MM.1S (cell line): ENCODE data around the gene VGLL2.

Experiments used
- DNase-seq: peaks from one replicate; pipeline ENCODE4 v3.0.0-alpha.2; 2015
- H2AFZ ChIP-seq: fragments of 300-600 bp; sonication (generic); 2 replicates; pipeline ENCODE4 v1.6.0; 2016; ENCODE audit warnings: antibody characterized with exemption, low read length
- H3F3A ChIP-seq: fragments of 300-600 bp; sonication (generic); 2 replicates; pipeline ENCODE4 v1.6.1; 2016; ENCODE audit warnings: mild to moderate bottlenecking, antibody characterized with exemption, low read length, moderate library complexity, mixed read lengths; ENCODE audit not compliant: insufficient read depth
- H3K27ac ChIP-seq: fragments of 300-600 bp; sonication (generic); 2 replicates; pipeline ENCODE4 v1.5.1; 2016; ENCODE audit warnings: mild to moderate bottlenecking, low read length
- H3K27me3 ChIP-seq: fragments of 300-600 bp; sonication (generic); replicated peaks from 2 replicates; pipeline ENCODE4 v1.6.0; 2016; ENCODE audit warnings: low read length; ENCODE audit not compliant: insufficient read depth
- H3K36me3 ChIP-seq: fragments of 300-600 bp; sonication (generic); replicated peaks from 2 replicates; pipeline ENCODE4 v1.6.1; 2016; ENCODE audit warnings: mild to moderate bottlenecking, low read length, mixed read lengths; ENCODE audit not compliant: insufficient read depth
- H3K4me1 ChIP-seq: fragments of 300-600 bp; sonication (generic); 2 replicates; pipeline ENCODE4 v1.6.1; 2016; ENCODE audit warnings: low read length, mixed read lengths
- H3K4me2 ChIP-seq: fragments of 300-600 bp; sonication (generic); 2 replicates; pipeline ENCODE4 v1.6.0; 2016; ENCODE audit warnings: low read depth, low read length
- H3K4me3 ChIP-seq: fragments of 300-600 bp; sonication (generic); 2 replicates; pipeline ENCODE4 v1.5.1; 2016; ENCODE audit warnings: low read length, mixed read lengths
- H3K79me2 ChIP-seq: fragments of 300-600 bp; sonication (generic); 2 replicates; pipeline ENCODE4 v1.6.1; 2016; ENCODE audit warnings: mixed run types, low read length, mixed read lengths
- H3K9ac ChIP-seq: fragments of 300-600 bp; sonication (generic); 2 replicates; pipeline ENCODE4 v1.6.1; 2016; ENCODE audit warnings: low read length, mixed read lengths
- H3K9me2 ChIP-seq: fragments of 300-600 bp; sonication (generic); replicated peaks from 2 replicates; pipeline ENCODE4 v1.6.1; 2016; ENCODE audit warnings: mild to moderate bottlenecking, low read length, mixed read lengths; ENCODE audit not compliant: insufficient read depth
- H3K9me3 ChIP-seq: fragments of 300-600 bp; sonication (generic); replicated peaks from 2 replicates; pipeline ENCODE4 v1.6.1; 2016; ENCODE audit warnings: mild to moderate bottlenecking, low read length, mixed read lengths; ENCODE audit not compliant: insufficient read depth
- H4K20me1 ChIP-seq: fragments of 300-600 bp; sonication (generic); 2 replicates; pipeline ENCODE4 v1.6.1; 2016; ENCODE audit warnings: mild to moderate bottlenecking, low read length, moderate library complexity, mixed read lengths; ENCODE audit not compliant: insufficient read depth
- EZH2 ChIP-seq: fragments of 300-600 bp; sonication (generic); optimal IDR thresholded peaks from 2 replicates; pipeline ENCODE3; 2017; ENCODE audit warnings: low read depth, mild to moderate bottlenecking, antibody characterized with exemption, low read length, mixed read lengths
- EZH2phosphoT487 ChIP-seq: fragments of 300-600 bp; sonication (generic); IDR thresholded peaks from 2 replicates; pipeline ENCODE4 v1.6.1; 2018; ENCODE audit warnings: antibody characterized with exemption, low read length
- TF ChIP-seq, protein P1 (sequence below): fragments of 300-600 bp; sonication (generic); IDR thresholded peaks from 2 replicates; pipeline ENCODE4 v1.5.1; 2016; ENCODE audit warnings: antibody characterized with exemption, low read length, mixed read lengths

Gene VGLL2

DNA sequence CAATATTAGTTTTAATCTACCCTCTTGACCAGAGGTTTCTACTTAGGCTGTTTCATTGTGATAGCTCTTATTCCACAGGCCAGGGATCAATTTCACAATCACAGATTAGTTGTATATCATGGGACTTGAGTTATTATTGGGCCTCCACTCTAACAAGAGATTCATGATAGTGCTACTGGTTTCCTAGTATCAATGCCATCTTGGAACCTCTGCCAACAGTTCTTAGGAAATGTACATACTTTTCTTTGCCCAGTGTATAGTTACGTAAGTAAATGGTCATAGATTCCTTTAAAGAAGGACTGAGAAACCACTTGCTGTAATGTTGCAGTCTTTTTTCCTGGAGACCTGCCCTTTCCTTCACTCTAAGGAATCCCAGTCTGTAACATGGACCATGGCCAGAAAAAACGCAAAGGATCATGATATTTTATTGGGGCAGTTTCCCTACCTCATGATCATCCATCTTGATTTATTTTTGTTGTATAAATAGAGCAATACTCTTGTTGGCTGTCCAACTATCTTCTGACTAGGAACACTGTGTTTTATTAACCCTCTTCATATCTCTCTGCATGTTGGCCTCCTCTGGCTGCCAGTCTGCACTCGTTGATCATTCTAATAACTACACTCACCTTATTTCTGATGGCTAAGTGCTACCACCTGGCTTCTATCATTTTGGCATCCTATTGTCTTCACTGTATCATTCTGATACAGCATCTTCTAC, 38.0 kb upstream of the VGLL2 start:
- Histone ChIP-seq H3K36me3 (no peaks in the 10 kb centered on the region), H3K79me2 (no peaks in the 10 kb centered on the region), H3K4me1 (no peaks in the 10 kb centered on the region), H2AFZ (no peak overlapping the region), H3K9ac (no peak overlapping the region), H3K9me2 (no peaks in the 10 kb centered on the region), H3K9me3 (no peaks in the 10 kb centered on the region), H3K27ac (no peak overlapping the region), H3K4me2 (no peak overlapping the region), H3K4me3 (no peak overlapping the region), H3F3A (no peaks in the 10 kb centered on the region), H3K27me3 (no peaks in the 10 kb centered on the region), H4K20me1 (no peaks in the 10 kb centered on the region)
- DNase-seq, result no peak
- no peak for TF ChIP-seq EZH2

DNA sequence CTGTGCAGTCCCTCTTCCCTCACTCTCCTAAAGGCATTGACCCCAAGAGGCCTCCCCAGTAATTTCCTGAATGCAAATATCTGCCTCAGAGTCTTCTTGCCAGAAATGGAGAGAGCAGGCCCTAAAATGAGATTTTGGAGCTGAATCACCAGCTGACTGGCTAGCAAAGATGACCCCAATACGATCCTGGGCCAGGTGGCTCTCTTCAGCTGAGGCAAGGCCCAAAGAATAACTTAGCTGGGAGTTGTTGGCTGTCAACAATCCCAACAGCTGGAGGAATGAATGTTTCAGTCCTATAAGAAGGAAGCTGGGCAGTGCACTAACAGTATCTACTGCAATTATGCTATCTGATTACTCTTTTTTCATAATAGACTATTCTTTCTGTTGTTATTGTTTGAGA, 37.2 kb upstream of the VGLL2 start:
- no peak overlapping the region for H3K9ac ChIP-seq
- TF ChIP-seq EZH2phosphoT487, result no peak
- TF ChIP-seq, protein P1, sequence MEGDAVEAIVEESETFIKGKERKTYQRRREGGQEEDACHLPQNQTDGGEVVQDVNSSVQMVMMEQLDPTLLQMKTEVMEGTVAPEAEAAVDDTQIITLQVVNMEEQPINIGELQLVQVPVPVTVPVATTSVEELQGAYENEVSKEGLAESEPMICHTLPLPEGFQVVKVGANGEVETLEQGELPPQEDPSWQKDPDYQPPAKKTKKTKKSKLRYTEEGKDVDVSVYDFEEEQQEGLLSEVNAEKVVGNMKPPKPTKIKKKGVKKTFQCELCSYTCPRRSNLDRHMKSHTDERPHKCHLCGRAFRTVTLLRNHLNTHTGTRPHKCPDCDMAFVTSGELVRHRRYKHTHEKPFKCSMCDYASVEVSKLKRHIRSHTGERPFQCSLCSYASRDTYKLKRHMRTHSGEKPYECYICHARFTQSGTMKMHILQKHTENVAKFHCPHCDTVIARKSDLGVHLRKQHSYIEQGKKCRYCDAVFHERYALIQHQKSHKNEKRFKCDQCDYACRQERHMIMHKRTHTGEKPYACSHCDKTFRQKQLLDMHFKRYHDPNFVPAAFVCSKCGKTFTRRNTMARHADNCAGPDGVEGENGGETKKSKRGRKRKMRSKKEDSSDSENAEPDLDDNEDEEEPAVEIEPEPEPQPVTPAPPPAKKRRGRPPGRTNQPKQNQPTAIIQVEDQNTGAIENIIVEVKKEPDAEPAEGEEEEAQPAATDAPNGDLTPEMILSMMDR, result no peak
- TF ChIP-seq EZH2, result no peak

DNA sequence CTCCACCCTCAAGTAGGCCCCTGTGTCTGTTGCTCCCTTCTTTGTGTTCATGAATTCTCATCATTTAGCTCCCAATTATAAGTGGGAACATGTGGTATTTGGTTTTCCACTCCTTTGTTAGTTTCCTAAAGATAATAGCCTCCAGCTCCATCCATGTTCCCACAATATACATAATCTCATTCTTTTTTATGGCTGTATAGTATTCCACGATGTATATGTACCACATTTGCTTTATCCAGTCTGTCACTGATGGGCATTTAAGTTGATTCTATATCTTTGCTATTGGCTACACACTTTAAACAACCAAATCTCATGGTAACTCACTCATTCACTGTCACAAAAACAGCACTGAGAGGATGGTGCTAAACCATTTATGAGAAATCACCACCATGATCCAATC, 35.5 kb upstream of the VGLL2 start:
- Histone ChIP-seq H2AFZ (no peak overlapping the region), H3K4me2 (no peak overlapping the region), H3K9me2 (no peaks in the 10 kb centered on the region), H4K20me1 (no peaks in the 10 kb centered on the region), H3K79me2 (no peaks in the 10 kb centered on the region), H3K4me1 (no peaks in the 10 kb centered on the region), H3K9ac (no peak overlapping the region), H3K27me3 (no peaks in the 10 kb centered on the region), H3K27ac (no peak overlapping the region), H3F3A (no peaks in the 10 kb centered on the region), H3K9me3 (no peaks in the 10 kb centered on the region), H3K36me3 (no peaks in the 10 kb centered on the region), H3K4me3 (no peak overlapping the region)
- TF ChIP-seq EZH2 (no peak), EZH2phosphoT487 (no peak)
- TF ChIP-seq, protein P1, result no peak
- no peak for DNase-seq

More for the DNA sequence above, 37.2 kb upstream of the VGLL2 start:
- Histone ChIP-seq H3K27ac (no peak overlapping the region), H3K9me2 (no peaks in the 10 kb centered on the region), H3F3A (no peaks in the 10 kb centered on the region), H3K27me3 (no peaks in the 10 kb centered on the region), H3K4me3 (no peak overlapping the region), H4K20me1 (no peaks in the 10 kb centered on the region), H3K36me3 (no peaks in the 10 kb centered on the region), H2AFZ (no peak overlapping the region), H3K79me2 (no peaks in the 10 kb centered on the region), H3K9me3 (no peaks in the 10 kb centered on the region), H3K4me1 (no peaks in the 10 kb centered on the region), H3K4me2 (no peak overlapping the region)
- DNase-seq, result no peak

DNA sequence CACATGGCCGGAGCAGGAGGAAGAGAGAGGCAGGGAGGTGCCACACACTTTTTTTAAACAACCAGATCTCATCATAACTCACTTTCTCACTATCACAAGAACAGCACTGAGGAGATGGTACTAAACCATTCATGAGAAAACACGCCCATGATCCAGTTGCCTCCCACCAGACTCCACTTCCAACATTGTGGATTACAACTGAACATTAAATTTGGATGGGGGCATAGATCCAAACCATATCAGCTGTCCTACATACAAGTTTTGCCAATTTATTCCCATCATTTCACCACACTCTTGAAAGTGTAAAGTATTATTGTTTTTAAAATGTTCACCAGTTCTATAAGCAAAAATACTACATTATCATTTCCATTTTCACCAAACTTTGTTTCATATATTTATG, 33.9 kb upstream of the VGLL2 start:
- TF ChIP-seq EZH2 (no peak), EZH2phosphoT487 (no peak)
- TF ChIP-seq, protein P1, result no peak
- no peaks in the 10 kb centered on the region for H3K9me2 ChIP-seq
- DNase-seq, result no peak

More for the DNA sequence above, 33.9 kb upstream of the VGLL2 start:
- H3K9me3 ChIP-seq, result no peaks in the 10 kb centered on the region
- no peak overlapping the region for H2AFZ ChIP-seq
- no peaks in the 10 kb centered on the region for H3K4me1 ChIP-seq
- no peaks in the 10 kb centered on the region for H3F3A ChIP-seq
- H3K27me3 ChIP-seq, result no peaks in the 10 kb centered on the region
- H3K79me2 ChIP-seq, result no peaks in the 10 kb centered on the region
- H3K4me3 ChIP-seq, result no peak overlapping the region
- no peaks in the 10 kb centered on the region for H4K20me1 ChIP-seq
- H3K27ac ChIP-seq, result no peak overlapping the region
- H3K36me3 ChIP-seq, result no peaks in the 10 kb centered on the region
- H3K4me2 ChIP-seq, result no peak overlapping the region
- no peak overlapping the region for H3K9ac ChIP-seq
